GM10248 (cell line): Measurements from ENCODE around the gene WNT7A.
A peak's percentile ranks its signal among the peaks of the same experiment; 100 is the strongest.

Experiments
- CTCF ChIA-PET: fragments of 300-600 bp; sonication (Branson Sonifier 250); formaldehyde crosslinking; extraction: SDS; loops from one replicate; lab custom pipeline; 2021; ENCODE audit warnings: antibody characterized with exemption; lab: Yijun Ruan, JAX
- POLR2A ChIA-PET: fragments of 350-650 bp; sonication (Branson Sonifier 250); formaldehyde crosslinking; extraction: SDS; loops from one replicate; lab custom pipeline; 2020; ENCODE audit warnings: antibody characterized with exemption; lab: Yijun Ruan, JAX
- DNase-seq: peaks from one replicate; pipeline ENCODE4 v3.0.0; 2012; ENCODE audit errors: extremely low spot score
- TF ChIP-seq, protein P1 (sequence below): IDR thresholded peaks from 2 replicates; pipeline ENCODE4 v1.5.1; 2012; ENCODE audit warnings: mild to moderate bottlenecking, low read depth; ENCODE audit errors: extremely low read depth, missing control alignments, control extremely low read depth

The WNT7A gene

GRCh38 chr3:13885704-13886010, 5.8 kb upstream of the WNT7A start:
- CTCF ChIA-PET = interaction anchor here (0.8 to 6.3 kb wide), 6 partner anchors 20 to 237 kb away, joined by 3 to 41 read pairs (median 5); no protein-coding TSS in a partner anchor
- TF ChIP-seq, protein P1, sequence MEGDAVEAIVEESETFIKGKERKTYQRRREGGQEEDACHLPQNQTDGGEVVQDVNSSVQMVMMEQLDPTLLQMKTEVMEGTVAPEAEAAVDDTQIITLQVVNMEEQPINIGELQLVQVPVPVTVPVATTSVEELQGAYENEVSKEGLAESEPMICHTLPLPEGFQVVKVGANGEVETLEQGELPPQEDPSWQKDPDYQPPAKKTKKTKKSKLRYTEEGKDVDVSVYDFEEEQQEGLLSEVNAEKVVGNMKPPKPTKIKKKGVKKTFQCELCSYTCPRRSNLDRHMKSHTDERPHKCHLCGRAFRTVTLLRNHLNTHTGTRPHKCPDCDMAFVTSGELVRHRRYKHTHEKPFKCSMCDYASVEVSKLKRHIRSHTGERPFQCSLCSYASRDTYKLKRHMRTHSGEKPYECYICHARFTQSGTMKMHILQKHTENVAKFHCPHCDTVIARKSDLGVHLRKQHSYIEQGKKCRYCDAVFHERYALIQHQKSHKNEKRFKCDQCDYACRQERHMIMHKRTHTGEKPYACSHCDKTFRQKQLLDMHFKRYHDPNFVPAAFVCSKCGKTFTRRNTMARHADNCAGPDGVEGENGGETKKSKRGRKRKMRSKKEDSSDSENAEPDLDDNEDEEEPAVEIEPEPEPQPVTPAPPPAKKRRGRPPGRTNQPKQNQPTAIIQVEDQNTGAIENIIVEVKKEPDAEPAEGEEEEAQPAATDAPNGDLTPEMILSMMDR = no peak
- no peak for DNase-seq
- POLR2A ChIA-PET = no interaction called here

DNA sequence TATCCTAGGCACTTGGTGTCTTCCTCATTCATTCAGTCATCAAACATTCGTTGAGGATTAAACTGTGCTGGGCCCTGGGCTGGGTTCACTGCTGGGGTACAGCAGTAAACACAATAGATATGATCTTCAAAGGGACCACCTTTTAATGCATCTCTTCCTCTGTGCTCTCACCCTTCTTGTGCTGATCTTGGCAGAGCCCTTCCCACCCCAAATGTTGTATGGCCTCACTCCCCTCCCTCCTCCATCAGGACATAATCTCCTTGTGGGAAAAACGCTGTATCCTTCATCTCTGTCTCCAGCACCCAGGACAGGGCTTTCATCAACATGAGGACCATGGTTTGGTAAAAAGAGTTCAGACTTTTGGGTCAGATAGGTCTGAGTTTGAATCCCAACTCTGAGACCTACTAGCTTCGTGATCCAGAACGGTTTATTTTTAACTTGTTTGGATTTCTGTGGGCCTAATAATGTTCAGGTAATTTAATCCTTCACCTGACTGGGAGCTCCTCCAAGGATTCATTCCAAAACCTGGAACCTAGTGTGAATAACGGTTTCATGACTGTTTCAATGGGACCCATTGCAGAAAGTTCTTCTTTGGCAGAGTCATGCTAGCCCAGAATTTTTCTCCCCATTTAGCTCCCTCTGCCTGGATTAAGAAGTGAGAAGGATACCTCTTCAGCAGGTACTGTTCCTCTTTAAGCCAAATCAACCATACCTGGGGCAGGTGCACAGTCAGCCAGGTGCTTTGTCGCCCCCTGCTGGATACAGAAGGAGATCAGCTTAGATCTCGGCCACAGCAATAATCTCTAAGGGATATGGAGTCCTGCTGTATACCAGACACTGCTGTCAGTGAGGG, 5.2 kb upstream of the WNT7A start:
- CTCF ChIA-PET = interaction anchor here (0.8 to 6.3 kb wide), 9 partner anchors 9 to 239 kb away, joined by 3 to 41 read pairs (median 6); no protein-coding TSS in a partner anchor
- POLR2A ChIA-PET = no interaction called here
- DNase-seq = peak; percentile 68
- TF ChIP-seq, protein P1 = peak; percentile 70

GRCh38 chr3:13883681-13884080, 3.8 kb upstream of the WNT7A start:
- no peak for DNase-seq
- ChIA-PET POLR2A (no interaction called here), CTCF (interaction anchor here (0.7 to 6.3 kb wide), 4 partner anchors 13 to 232 kb away, joined by 3 to 41 read pairs (median 8); no protein-coding TSS in a partner anchor)
- TF ChIP-seq, protein P1 = no peak

DNA sequence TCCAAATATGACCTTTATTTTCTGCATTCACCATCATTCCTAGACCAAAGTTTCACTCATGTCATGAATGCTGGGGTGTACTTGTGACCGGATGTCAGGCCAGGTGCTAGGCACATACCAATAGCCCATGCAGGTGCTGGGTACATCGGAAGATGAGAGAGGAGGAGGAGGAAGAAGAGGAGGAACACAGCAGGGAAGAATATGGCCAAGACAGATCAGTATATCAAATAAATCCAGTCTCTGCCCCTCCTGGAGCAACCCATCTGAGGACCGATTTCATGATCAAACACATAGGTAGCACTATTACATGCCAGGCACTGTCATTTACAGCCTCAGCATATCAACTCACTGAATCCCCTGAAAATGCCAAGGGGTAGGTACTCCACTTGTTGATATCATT, 3.0 kb upstream of the WNT7A start:
- ChIA-PET POLR2A (no interaction called here), CTCF (interaction anchor here (6.3 kb wide), 1 partner anchor 226 kb away, joined by 41 read pairs; no protein-coding TSS in a partner anchor)
- no peak for DNase-seq
- TF ChIP-seq, protein P1 = no peak

- DNase-seq = no peak
- TF ChIP-seq, protein P1 = no peak
- ChIA-PET POLR2A (no interaction called here), CTCF (interaction anchor here (6.3 kb wide), 1 partner anchor 225 kb away, joined by 41 read pairs; no protein-coding TSS in a partner anchor)
Measured at GRCh38 chr3:13881536-13882410, 1.9 kb upstream of the WNT7A start.

DNA sequence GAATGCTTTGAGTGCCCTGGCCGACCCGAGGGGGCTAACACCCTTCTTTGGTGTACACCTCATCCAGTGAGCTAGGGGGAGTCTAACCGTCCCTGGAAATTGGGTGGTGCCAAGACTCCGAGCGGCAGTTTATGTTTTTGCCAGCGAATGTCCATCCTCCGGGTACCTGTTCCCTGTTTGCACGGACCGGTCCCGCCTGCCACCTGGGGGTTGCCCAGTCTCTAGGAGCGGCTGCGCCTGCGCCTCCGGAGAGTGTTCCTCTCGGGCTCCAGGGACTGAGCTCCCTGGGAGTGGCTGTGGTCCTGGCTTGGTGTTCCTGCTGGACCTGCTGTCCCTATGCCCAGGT, 913 bp upstream of the WNT7A start:
- TF ChIP-seq, protein P1 = no peak
- ChIA-PET CTCF (interaction anchor here (6.3 kb wide), 1 partner anchor 224 kb away, joined by 41 read pairs; no protein-coding TSS in a partner anchor), POLR2A (no interaction called here)
- no peak for DNase-seq
